RWPE1 (cell line): ENCODE measurements around the gene WWOX.
"Not testable (repeated sequence)": the region's sequence is repeated elsewhere in the genome, so short reads cannot be mapped to it uniquely, and the experiment has no call there.

Experiments used
- CTCF ChIA-PET: fragments of 350-600 bp; sonication (Branson Sonifier 250); formaldehyde crosslinking; extraction: SDS; loops from one replicate; lab custom pipeline; 2021; lab: Yijun Ruan, JAX
- POLR2A ChIA-PET: fragments of 400-600 bp; formaldehyde crosslinking; extraction: SDS; loops from one replicate; lab custom pipeline; 2020; ENCODE audit warnings: antibody characterized with exemption; ENCODE audit not compliant: low non-redundant PET; lab: Yijun Ruan, JAX
- DNase-seq: peaks from one replicate; pipeline ENCODE4 v3.0.0; 2012; ENCODE audit warnings: low spot score
- H3K27ac ChIP-seq: fragments of 450-650 bp; 2 replicates; pipeline ENCODE4 v1.5.1; 2017
- TF ChIP-seq, protein P1 (sequence below): fragments of 450-650 bp; conservative IDR thresholded peaks from 2 replicates; pipeline ENCODE4 v1.5.1; 2017; ENCODE audit warnings: low read depth, mild to moderate bottlenecking

WWOX gene

DNA sequence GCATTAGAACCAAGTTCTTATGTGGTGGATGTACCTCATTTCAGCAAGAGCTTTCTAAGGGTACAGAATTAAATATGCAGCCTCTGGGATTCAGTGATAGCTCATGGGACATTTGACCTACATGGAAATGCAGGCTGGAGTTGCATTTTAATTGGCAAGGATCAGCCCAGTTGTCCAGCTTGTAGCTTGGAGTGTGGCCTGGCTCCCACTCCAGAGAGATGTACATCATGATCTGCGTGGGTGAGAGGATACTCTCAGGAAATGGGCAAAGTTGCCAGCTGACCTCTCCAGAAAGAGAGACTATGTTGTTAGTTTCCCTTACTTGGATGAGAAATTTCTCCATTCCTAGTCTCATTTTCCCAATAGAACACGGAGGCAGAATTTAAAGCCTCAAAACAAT is 945.7 kb downstream of the WWOX start:
- POLR2A ChIA-PET = interaction anchor here (0.5 kb wide), 1 partner anchor 947 kb away, joined by 3 read pairs; no protein-coding TSS in a partner anchor

GRCh38 chr16:79047337-79047736 is 947.9 kb downstream of the WWOX start:
- POLR2A ChIA-PET = no interaction called here
- CTCF ChIA-PET = interaction anchor here (0.7 kb wide), 1 partner anchor 355 kb away, joined by 5 read pairs; no protein-coding TSS in a partner anchor
- peak; percentile 20 for DNase-seq
- TF ChIP-seq, protein P1, sequence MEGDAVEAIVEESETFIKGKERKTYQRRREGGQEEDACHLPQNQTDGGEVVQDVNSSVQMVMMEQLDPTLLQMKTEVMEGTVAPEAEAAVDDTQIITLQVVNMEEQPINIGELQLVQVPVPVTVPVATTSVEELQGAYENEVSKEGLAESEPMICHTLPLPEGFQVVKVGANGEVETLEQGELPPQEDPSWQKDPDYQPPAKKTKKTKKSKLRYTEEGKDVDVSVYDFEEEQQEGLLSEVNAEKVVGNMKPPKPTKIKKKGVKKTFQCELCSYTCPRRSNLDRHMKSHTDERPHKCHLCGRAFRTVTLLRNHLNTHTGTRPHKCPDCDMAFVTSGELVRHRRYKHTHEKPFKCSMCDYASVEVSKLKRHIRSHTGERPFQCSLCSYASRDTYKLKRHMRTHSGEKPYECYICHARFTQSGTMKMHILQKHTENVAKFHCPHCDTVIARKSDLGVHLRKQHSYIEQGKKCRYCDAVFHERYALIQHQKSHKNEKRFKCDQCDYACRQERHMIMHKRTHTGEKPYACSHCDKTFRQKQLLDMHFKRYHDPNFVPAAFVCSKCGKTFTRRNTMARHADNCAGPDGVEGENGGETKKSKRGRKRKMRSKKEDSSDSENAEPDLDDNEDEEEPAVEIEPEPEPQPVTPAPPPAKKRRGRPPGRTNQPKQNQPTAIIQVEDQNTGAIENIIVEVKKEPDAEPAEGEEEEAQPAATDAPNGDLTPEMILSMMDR = no peak
- no peak overlapping the region for H3K27ac ChIP-seq

More for the DNA sequence above, 945.7 kb downstream of the WWOX start:
- CTCF ChIA-PET = interaction anchor here (0.6 to 0.7 kb wide), 2 partner anchors 86 to 229 kb away, joined by 3 read pairs; no protein-coding TSS in a partner anchor
- TF ChIP-seq, protein P1 = no peak
- no peak overlapping the region for H3K27ac ChIP-seq
- no peak for DNase-seq

GRCh38 chr16:79049040-79049439 is 949.6 kb downstream of the WWOX start:
- H3K27ac ChIP-seq = no peak overlapping the region
- CTCF ChIA-PET = interaction anchor here (0.6 kb wide), 1 partner anchor 733 kb away, joined by 4 read pairs; no protein-coding TSS in a partner anchor
- no peak for DNase-seq
- TF ChIP-seq, protein P1 = no peak
- POLR2A ChIA-PET = no interaction called here

DNA sequence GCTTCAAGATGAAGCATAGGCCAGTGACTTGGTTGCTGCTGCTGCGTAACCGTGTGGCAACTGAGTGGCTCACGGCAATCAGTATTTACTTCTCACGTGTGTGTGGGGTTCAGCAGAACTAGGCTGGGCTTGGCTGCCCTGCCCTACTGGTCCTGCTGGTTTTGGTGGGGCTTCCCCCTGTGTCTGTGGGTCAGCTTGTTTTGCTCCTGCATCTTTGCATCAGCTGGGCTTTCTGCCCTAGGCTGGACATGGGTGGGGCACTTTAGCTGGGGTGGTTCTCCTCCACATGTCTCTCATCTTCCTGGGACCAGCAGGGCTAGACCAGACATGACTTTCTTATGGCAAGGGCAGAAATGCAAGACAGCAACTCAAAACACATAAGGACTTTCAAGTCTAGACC is 950.6 kb downstream of the WWOX start:
- no peak overlapping the region for H3K27ac ChIP-seq
- ChIA-PET CTCF (no interaction called here), POLR2A (no interaction called here)
- peak; percentile 5 for DNase-seq
- TF ChIP-seq, protein P1 = no peak

GRCh38 chr16:79051313-79051712 is 951.9 kb downstream of the WWOX start:
- no peak for DNase-seq
- H3K27ac ChIP-seq = no peak overlapping the region
- CTCF ChIA-PET = no interaction called here
- TF ChIP-seq, protein P1 = no peak
- POLR2A ChIA-PET = no interaction called here

- POLR2A ChIA-PET, DNase-seq, CTCF ChIA-PET, H3K27ac ChIP-seq: not testable (repeated sequence)
These were observed 952.7 kb downstream of the WWOX start for GRCh38 chr16:79052198-79052597.

DNA sequence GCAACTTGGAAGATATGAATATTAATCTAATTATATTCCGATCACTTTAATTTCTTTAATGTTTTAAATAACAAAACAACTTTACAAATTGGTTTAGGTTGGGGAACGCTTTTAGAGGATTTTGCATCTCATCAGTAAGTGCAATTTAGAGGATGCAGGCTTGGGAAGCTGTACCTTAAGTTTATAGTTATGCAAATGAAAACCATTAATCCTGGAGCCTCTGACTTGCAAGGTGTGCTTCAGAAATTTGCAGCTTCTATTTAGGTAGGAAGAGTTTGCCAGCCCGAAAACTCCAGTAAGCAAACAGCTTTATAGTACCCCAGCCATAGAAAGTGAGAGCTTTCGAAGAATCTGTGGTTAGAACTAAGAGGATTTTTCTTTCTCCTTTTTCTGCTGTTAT is 954.1 kb downstream of the WWOX start:
- TF ChIP-seq, protein P1 = no peak
- no peak for DNase-seq
- ChIA-PET CTCF (no interaction called here), POLR2A (no interaction called here)
- H3K27ac ChIP-seq = no peak overlapping the region
